HL-60 (cell line): ENCODE data around the gene NLK.

Experiments
- DNase-seq, 2 experiments: peaks; one replicate each; pipeline ENCODE4 v3.0.0-alpha.2; 2010 to 2020; ENCODE audit warnings: low read depth in 1 of 2, low spot score in 1 of 2
- H3K27ac ChIP-seq: fragments of 250-450 bp; sonication (Bioruptor Pico); replicated peaks from 2 replicates; pipeline ENCODE4 v1.5.1; 2020; ENCODE audit warnings: mild to moderate bottlenecking, moderate library complexity
- H3K27me3 ChIP-seq: fragments of 250-450 bp; sonication (Bioruptor Pico); 2 replicates; pipeline ENCODE4 v1.5.1; 2021; ENCODE audit warnings: mild to moderate bottlenecking, moderate library complexity; ENCODE audit not compliant: insufficient read depth, poor library complexity, severe bottlenecking
- H3K4me3 ChIP-seq: replicated peaks from 2 replicates; pipeline ENCODE4 v1.5.1; 2011; ENCODE audit warnings: mild to moderate bottlenecking, control low read depth, low read length; ENCODE audit not compliant: insufficient read depth
- GABPA ChIP-seq: IDR thresholded peaks from 2 replicates; pipeline ENCODE4 v1.6.1; 2012; ENCODE audit warnings: low read depth
- POLR2AphosphoS5 ChIP-seq: IDR thresholded peaks from 2 replicates; pipeline ENCODE4 v1.6.1; 2012; ENCODE audit warnings: low read depth
- SPI1 ChIP-seq: IDR thresholded peaks from 2 replicates; pipeline ENCODE4 v1.6.1; 2012; ENCODE audit warnings: low read depth, mild to moderate bottlenecking, borderline replicate concordance
- TF ChIP-seq, protein P1 (sequence below): IDR thresholded peaks from one replicate; pipeline ENCODE4 v1.5.1; 2011; ENCODE audit warnings: low read length, control low read depth, inconsistent platforms; ENCODE audit not compliant: insufficient read depth
- TF ChIP-seq, protein P2 (sequence below): IDR thresholded peaks from 2 replicates; pipeline ENCODE4 v1.6.1; 2012; ENCODE audit warnings: low read depth; ENCODE audit not compliant: insufficient replicate concordance

Gene NLK

GRCh38 chr17:28008513-28008912 is 34.0 kb upstream of the NLK start:
- peak; percentile 17 to 23 for DNase-seq
- H3K27me3 ChIP-seq: no peaks in the 10 kb centered on the region
- TF ChIP-seq, protein P1, sequence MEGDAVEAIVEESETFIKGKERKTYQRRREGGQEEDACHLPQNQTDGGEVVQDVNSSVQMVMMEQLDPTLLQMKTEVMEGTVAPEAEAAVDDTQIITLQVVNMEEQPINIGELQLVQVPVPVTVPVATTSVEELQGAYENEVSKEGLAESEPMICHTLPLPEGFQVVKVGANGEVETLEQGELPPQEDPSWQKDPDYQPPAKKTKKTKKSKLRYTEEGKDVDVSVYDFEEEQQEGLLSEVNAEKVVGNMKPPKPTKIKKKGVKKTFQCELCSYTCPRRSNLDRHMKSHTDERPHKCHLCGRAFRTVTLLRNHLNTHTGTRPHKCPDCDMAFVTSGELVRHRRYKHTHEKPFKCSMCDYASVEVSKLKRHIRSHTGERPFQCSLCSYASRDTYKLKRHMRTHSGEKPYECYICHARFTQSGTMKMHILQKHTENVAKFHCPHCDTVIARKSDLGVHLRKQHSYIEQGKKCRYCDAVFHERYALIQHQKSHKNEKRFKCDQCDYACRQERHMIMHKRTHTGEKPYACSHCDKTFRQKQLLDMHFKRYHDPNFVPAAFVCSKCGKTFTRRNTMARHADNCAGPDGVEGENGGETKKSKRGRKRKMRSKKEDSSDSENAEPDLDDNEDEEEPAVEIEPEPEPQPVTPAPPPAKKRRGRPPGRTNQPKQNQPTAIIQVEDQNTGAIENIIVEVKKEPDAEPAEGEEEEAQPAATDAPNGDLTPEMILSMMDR: no peak
- TF ChIP-seq POLR2AphosphoS5 (no peak), SPI1 (no peak), GABPA (no peak)
- TF ChIP-seq, protein P2, sequence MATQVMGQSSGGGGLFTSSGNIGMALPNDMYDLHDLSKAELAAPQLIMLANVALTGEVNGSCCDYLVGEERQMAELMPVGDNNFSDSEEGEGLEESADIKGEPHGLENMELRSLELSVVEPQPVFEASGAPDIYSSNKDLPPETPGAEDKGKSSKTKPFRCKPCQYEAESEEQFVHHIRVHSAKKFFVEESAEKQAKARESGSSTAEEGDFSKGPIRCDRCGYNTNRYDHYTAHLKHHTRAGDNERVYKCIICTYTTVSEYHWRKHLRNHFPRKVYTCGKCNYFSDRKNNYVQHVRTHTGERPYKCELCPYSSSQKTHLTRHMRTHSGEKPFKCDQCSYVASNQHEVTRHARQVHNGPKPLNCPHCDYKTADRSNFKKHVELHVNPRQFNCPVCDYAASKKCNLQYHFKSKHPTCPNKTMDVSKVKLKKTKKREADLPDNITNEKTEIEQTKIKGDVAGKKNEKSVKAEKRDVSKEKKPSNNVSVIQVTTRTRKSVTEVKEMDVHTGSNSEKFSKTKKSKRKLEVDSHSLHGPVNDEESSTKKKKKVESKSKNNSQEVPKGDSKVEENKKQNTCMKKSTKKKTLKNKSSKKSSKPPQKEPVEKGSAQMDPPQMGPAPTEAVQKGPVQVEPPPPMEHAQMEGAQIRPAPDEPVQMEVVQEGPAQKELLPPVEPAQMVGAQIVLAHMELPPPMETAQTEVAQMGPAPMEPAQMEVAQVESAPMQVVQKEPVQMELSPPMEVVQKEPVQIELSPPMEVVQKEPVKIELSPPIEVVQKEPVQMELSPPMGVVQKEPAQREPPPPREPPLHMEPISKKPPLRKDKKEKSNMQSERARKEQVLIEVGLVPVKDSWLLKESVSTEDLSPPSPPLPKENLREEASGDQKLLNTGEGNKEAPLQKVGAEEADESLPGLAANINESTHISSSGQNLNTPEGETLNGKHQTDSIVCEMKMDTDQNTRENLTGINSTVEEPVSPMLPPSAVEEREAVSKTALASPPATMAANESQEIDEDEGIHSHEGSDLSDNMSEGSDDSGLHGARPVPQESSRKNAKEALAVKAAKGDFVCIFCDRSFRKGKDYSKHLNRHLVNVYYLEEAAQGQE: peak; percentile 98
- H3K27ac ChIP-seq: no peak overlapping the region
- no peak overlapping the region for H3K4me3 ChIP-seq

GRCh38 chr17:28010406-28010805 is 32.1 kb upstream of the NLK start:
- no peak overlapping the region for H3K4me3 ChIP-seq
- DNase-seq: no peak
- no peak overlapping the region for H3K27ac ChIP-seq
- H3K27me3 ChIP-seq: no peaks in the 10 kb centered on the region
- TF ChIP-seq GABPA (no peak), SPI1 (no peak), POLR2AphosphoS5 (no peak)
- TF ChIP-seq, protein P1: no peak
- TF ChIP-seq, protein P2: no peak

GRCh38 chr17:28018439-28019070 is 23.9 kb upstream of the NLK start:
- no peak for DNase-seq
- no peak for TF ChIP-seq SPI1
- TF ChIP-seq GABPA: no peak
- TF ChIP-seq, protein P2: no peak
- no peak for TF ChIP-seq POLR2AphosphoS5
- TF ChIP-seq, protein P1: no peak

More at GRCh38 chr17:28018439-28019070, 23.9 kb upstream of the NLK start:
- Histone ChIP-seq H3K27me3 (no peaks in the 10 kb centered on the region), H3K4me3 (no peak overlapping the region), H3K27ac (no peak overlapping the region)
